GM23338 (cell line): ENCODE results near the gene PPP1R14B. TPM values are rescaled to one million over a fixed set of nuclear protein-coding genes. Genes with fewer than 3 reads are reported as not detected.

Experiments used
- ATAC-seq: fragments of 200-7000 bp; cut with Tn5 transposase; 3 replicates; pipeline ENCODE4 v1.9.1; 2020
- DNase-seq: peaks from one replicate; pipeline ENCODE4 v3.0.0-alpha.2; 2015; ENCODE audit warnings: low spot score
- H2AFZ ChIP-seq: fragments of 200-600 bp; sonication (generic); 2 replicates; pipeline ENCODE4 v1.8.0; 2016; ENCODE audit warnings: antibody characterized with exemption, mild to moderate bottlenecking, moderate library complexity
- H3F3A ChIP-seq: fragments of 200-600 bp; sonication (generic); replicated peaks from 2 replicates; pipeline ENCODE4 v1.8.0; 2017; ENCODE audit warnings: antibody characterized with exemption, mixed run types, low read depth
- H3K27ac ChIP-seq: fragments of 200-600 bp; sonication (generic); 2 replicates; pipeline ENCODE4 v1.6.1; 2016; ENCODE audit warnings: low read depth
- H3K27me3 ChIP-seq: fragments of 200-600 bp; sonication (generic); 2 replicates; pipeline ENCODE4 v1.8.0; 2016; ENCODE audit warnings: mild to moderate bottlenecking, mixed run types, moderate library complexity; ENCODE audit not compliant: insufficient read depth
- H3K36me3 ChIP-seq: fragments of 200-600 bp; sonication (generic); 2 replicates; pipeline ENCODE4 v1.8.0; 2016; ENCODE audit warnings: mild to moderate bottlenecking; ENCODE audit not compliant: insufficient read depth
- H3K4me1 ChIP-seq: fragments of 200-600 bp; sonication (generic); 2 replicates; pipeline ENCODE4 v1.8.0; 2016; ENCODE audit warnings: mild to moderate bottlenecking, moderate library complexity; ENCODE audit not compliant: insufficient read depth
- H3K4me2 ChIP-seq: fragments of 200-600 bp; sonication (generic); 2 replicates; pipeline ENCODE4 v1.7.1; 2017; ENCODE audit warnings: mixed run types
- H3K4me3 ChIP-seq: fragments of 200-600 bp; sonication (generic); 2 replicates; pipeline ENCODE4 v1.6.1; 2016; ENCODE audit warnings: mixed run types
- H3K79me2 ChIP-seq: fragments of 200-600 bp; sonication (generic); replicated peaks from 2 replicates; pipeline ENCODE4 v1.8.0; 2017; ENCODE audit warnings: mild to moderate bottlenecking; ENCODE audit not compliant: insufficient read depth
- H3K9me2 ChIP-seq: fragments of 200-600 bp; sonication (generic); 2 replicates; pipeline ENCODE4 v1.8.0; 2017; ENCODE audit not compliant: insufficient read depth
- H4K20me1 ChIP-seq: fragments of 200-600 bp; sonication (generic); replicated peaks from 2 replicates; pipeline ENCODE4 v1.8.0; 2017; ENCODE audit warnings: mild to moderate bottlenecking; ENCODE audit not compliant: insufficient read depth
- H3K27ac Mint-ChIP-seq: 2 replicates; pipeline ENCODE4 v1.8.0; 2020; ENCODE audit warnings: inconsistent platforms, mild to moderate bottlenecking, moderate library complexity, mixed read lengths
- H3K27me3 Mint-ChIP-seq: 3 replicates; pipeline ENCODE4 v1.8.0; 2022; ENCODE audit warnings: low read depth, mild to moderate bottlenecking, moderate library complexity, mixed read lengths, inconsistent platforms; ENCODE audit not compliant: insufficient read depth, poor library complexity
- H3K36me3 Mint-ChIP-seq: 3 replicates; pipeline ENCODE4 v1.8.0; 2021; ENCODE audit warnings: low read depth, mild to moderate bottlenecking, inconsistent platforms, moderate library complexity, mixed read lengths
- H3K4me1 Mint-ChIP-seq: 3 replicates; pipeline ENCODE4 v1.8.0; 2020; ENCODE audit warnings: mild to moderate bottlenecking, inconsistent platforms, mixed read lengths
- H3K4me3 Mint-ChIP-seq: 3 replicates; pipeline ENCODE4 v1.8.0; 2021; ENCODE audit warnings: moderate library complexity, mild to moderate bottlenecking, inconsistent platforms, mixed read lengths
- H3K9me3 Mint-ChIP-seq: 3 replicates; pipeline ENCODE4 v1.8.0; 2020; ENCODE audit warnings: moderate library complexity, mild to moderate bottlenecking, inconsistent platforms, mixed read lengths
- ETS1 ChIP-seq: IDR thresholded peaks from 2 replicates; pipeline ENCODE4 v1.6.1; 2016; ENCODE audit warnings: antibody characterized with exemption
- EZH2 ChIP-seq: fragments of 200-600 bp; sonication (generic); IDR thresholded peaks from one replicate; pipeline ENCODE4 v1.8.0; 2017; ENCODE audit warnings: antibody characterized with exemption, mild to moderate bottlenecking, low read depth; ENCODE audit not compliant: unreplicated experiment
- JUNB ChIP-seq: IDR thresholded peaks from one replicate; pipeline ENCODE4 v1.6.1; 2016; ENCODE audit warnings: antibody characterized with exemption; ENCODE audit not compliant: unreplicated experiment
- STAT1 ChIP-seq: IDR thresholded peaks from one replicate; pipeline ENCODE4 v1.6.1; 2016; ENCODE audit warnings: antibody characterized with exemption; ENCODE audit not compliant: unreplicated experiment
- ZNF114 ChIP-seq: fragments of 250-450 bp; sonication (Bioruptor Pico); IDR thresholded peaks from 2 replicates; pipeline ENCODE4 v1.5.0; 2020; ENCODE audit warnings: mild to moderate bottlenecking, moderate library complexity
- ZNF331 ChIP-seq: fragments of 250-450 bp; sonication (Bioruptor Pico); IDR thresholded peaks from 2 replicates; pipeline ENCODE4 v1.5.0; 2020; ENCODE audit warnings: low read depth, mild to moderate bottlenecking, moderate library complexity
- polyA plus RNA-seq: library from polyadenylated mRNA; unstranded; fragments of >200 nt; fragmentation: Nextera tagmentation; extraction: Ambion mirVana; gene quantifications from 2 replicates; pipeline ENCODE4 v1.2.1, GENCODE V29; 2016
- total RNA-seq: library from RNA; depleted of rRNA; stranded (reverse); fragments of >200 nt; shearing (Covaris generic); gene quantifications from 2 replicates; pipeline ENCODE4 v1.2.3, GENCODE V29; 2014

The PPP1R14B gene
- total and polyA plus RNA-seq, 2 experiments from 2014 or later = 250 to 315 TPM

GRCh38 chr11:64290352-64291261 is 43.9 kb upstream of the PPP1R14B start:
- peak; percentile 16 for ATAC-seq
- H3K27me3 ChIP-seq = peaks cover 78% of the 10 kb centered on the region
- H3K36me3 ChIP-seq = no peaks in the 10 kb centered on the region
- Mint-ChIP-seq H3K4me1 (peaks cover 11% of the 10 kb centered on the region), H3K4me3 (peak overlapping the region; percentile 69), H3K27ac (no peak overlapping the region), H3K9me3 (no peaks in the 10 kb centered on the region; the same call in 1 of the 3 replicates), H3K36me3 (no peaks in the 10 kb centered on the region; the same call in 2 of the 3 replicates), H3K27me3 (peaks cover 70% of the 10 kb centered on the region)
- H3F3A ChIP-seq = peaks cover 7% of the 10 kb centered on the region; the same call in 1 of the 2 replicates
- H3K27ac ChIP-seq = no peak overlapping the region
- H3K4me3 ChIP-seq = peak overlapping the region; percentile 59
- peaks cover 2% of the 10 kb centered on the region; the same call in 1 of the 2 replicates for H3K4me1 ChIP-seq
- TF ChIP-seq ETS1 (no peak), EZH2 (peak; percentile 24)
- H3K79me2 ChIP-seq = no peaks in the 10 kb centered on the region
- DNase-seq = peak; percentile 44
- no peak overlapping the region for H2AFZ ChIP-seq
- peaks cover 8% of the 10 kb centered on the region for H4K20me1 ChIP-seq
- H3K4me2 ChIP-seq = peak overlapping the region; percentile 78
- H3K9me2 ChIP-seq = no peaks in the 10 kb centered on the region

- peaks cover 63% of the 10 kb centered on the region for H3K27me3 ChIP-seq
- peaks cover 11% of the 10 kb centered on the region for H3K4me1 Mint-ChIP-seq
- H3K79me2 ChIP-seq = no peaks in the 10 kb centered on the region
- H2AFZ ChIP-seq = no peak overlapping the region
- no peaks in the 10 kb centered on the region; the same call in 2 of the 3 replicates for H3K36me3 Mint-ChIP-seq
- no peak overlapping the region for H3K4me2 ChIP-seq
- H4K20me1 ChIP-seq = peaks cover 3% of the 10 kb centered on the region; the same call in 1 of the 2 replicates
- H3K9me2 ChIP-seq = no peaks in the 10 kb centered on the region
- DNase-seq (no peak), ATAC-seq (no peak)
- H3K4me1 ChIP-seq = peaks cover 2% of the 10 kb centered on the region; the same call in 1 of the 2 replicates
- no peak overlapping the region for H3K4me3 ChIP-seq
- no peak overlapping the region for H3K27ac Mint-ChIP-seq
- H3K4me3 Mint-ChIP-seq = no peak overlapping the region; the same call in 2 of the 3 replicates
- H3K27ac ChIP-seq = no peak overlapping the region
- H3F3A ChIP-seq = peaks cover 9% of the 10 kb centered on the region; the same call in 1 of the 2 replicates
- H3K36me3 ChIP-seq = no peaks in the 10 kb centered on the region
- TF ChIP-seq ZNF114 (CRISPR knock-in tag) = no peak
- TF ChIP-seq EZH2 = no peak
- H3K9me3 Mint-ChIP-seq = no peaks in the 10 kb centered on the region; the same call in 1 of the 3 replicates
- peaks cover 57% of the 10 kb centered on the region for H3K27me3 Mint-ChIP-seq
Observed at GRCh38 chr11:64289002-64289564, 42.3 kb upstream of the PPP1R14B start.

- H3K4me3 Mint-ChIP-seq = no peak overlapping the region
- H3K79me2 ChIP-seq = no peaks in the 10 kb centered on the region
- H3K4me1 Mint-ChIP-seq = peaks cover 11% of the 10 kb centered on the region
- TF ChIP-seq EZH2 (no peak), JUNB (no peak), STAT1 (no peak), ZNF331 (no peak)
Observed at GRCh38 chr11:64288353-64288750, 41.6 kb upstream of the PPP1R14B start.

More at GRCh38 chr11:64288353-64288750, 41.6 kb upstream of the PPP1R14B start:
- H3K9me2 ChIP-seq = no peaks in the 10 kb centered on the region
- no peak overlapping the region for H3K4me3 ChIP-seq
- no peaks in the 10 kb centered on the region for H3K36me3 ChIP-seq
- peaks cover 13% of the 10 kb centered on the region; the same call in 1 of the 2 replicates for H3F3A ChIP-seq
- H3K27me3 Mint-ChIP-seq = peaks cover 50% of the 10 kb centered on the region
- H3K36me3 Mint-ChIP-seq = no peaks in the 10 kb centered on the region; the same call in 2 of the 3 replicates
- H3K9me3 Mint-ChIP-seq = no peaks in the 10 kb centered on the region; the same call in 1 of the 3 replicates
- H2AFZ ChIP-seq = no peak overlapping the region
- peaks cover 1% of the 10 kb centered on the region; the same call in 1 of the 2 replicates for H4K20me1 ChIP-seq
- ATAC-seq (no peak), DNase-seq (no peak)
- no peak overlapping the region for H3K27ac ChIP-seq
- H3K27ac Mint-ChIP-seq = no peak overlapping the region
- H3K4me2 ChIP-seq = no peak overlapping the region
- H3K4me1 ChIP-seq = peaks cover 8% of the 10 kb centered on the region
- H3K27me3 ChIP-seq = peaks cover 55% of the 10 kb centered on the region
